CD4-positive, alpha-beta memory T cell (primary cell): ENCODE results near the gene SERPINA3. TPM values are rescaled to one million over a fixed set of nuclear protein-coding genes. Genes with fewer than 3 reads are reported as not detected.

Source experiments
- CTCF ChIA-PET: fragments of 350-600 bp; sonication (Branson Sonifier 250); formaldehyde crosslinking; loops from one replicate; lab custom pipeline; 2021; ENCODE audit warnings: inconsistent platforms; ENCODE audit not compliant: partially characterized antibody; lab: Charles Lee
- POLR2A ChIA-PET: fragments of 350-600 bp; sonication (Branson Sonifier 250); formaldehyde crosslinking; loops from one replicate; lab custom pipeline; 2021; ENCODE audit not compliant: partially characterized antibody; lab: Charles Lee
- DNase-seq, 5 donors: peaks; one replicate each; pipeline versions ENCODE4 v3.0.0 to v3.0.0-alpha.2; 2020 to 2022; ENCODE audit warnings: mixed read lengths in 1 of 5
- H3K27ac ChIP-seq: one replicate; pipeline ENCODE4 v1.7.0; 2013; ENCODE audit warnings: low read depth, low read length
- H3K27me3 ChIP-seq: 2 replicates; pipeline ENCODE4 v1.7.0; 2013; ENCODE audit warnings: mild to moderate bottlenecking, low read length, moderate library complexity; ENCODE audit not compliant: insufficient read depth
- H3K36me3 ChIP-seq: 2 replicates; pipeline ENCODE4 v1.7.0; 2013; ENCODE audit warnings: mild to moderate bottlenecking, low read length, moderate library complexity; ENCODE audit not compliant: insufficient read depth
- H3K4me1 ChIP-seq: 2 replicates; pipeline ENCODE4 v1.7.0; 2013; ENCODE audit warnings: mild to moderate bottlenecking, low read length, moderate library complexity; ENCODE audit not compliant: insufficient read depth
- H3K4me3 ChIP-seq, 2 donors: one replicate each; pipeline ENCODE4 v1.7.0; 2013; ENCODE audit warnings: low read length in 2 of 2, mild to moderate bottlenecking in 1 of 2
- H3K9me3 ChIP-seq, 2 donors: one replicate each; pipeline ENCODE4 v1.7.0; 2013; ENCODE audit warnings: low read length in 2 of 2, control low read depth in 1 of 2; ENCODE audit not compliant: control insufficient read depth in 1 of 2
- H3K27ac Mint-ChIP-seq, 7 donors: one replicate each; pipeline ENCODE4 v1.8.0; 2020 to 2021; ENCODE audit warnings: mixed read lengths in 7 of 7, mild to moderate bottlenecking in 6 of 7, inconsistent platforms in 3 of 7, moderate library complexity in 3 of 7
- H3K27me3 Mint-ChIP-seq, 2 donors: one replicate each; pipeline ENCODE4 v1.8.0; 2020 to 2021; ENCODE audit warnings: mixed read lengths in 2 of 2
- H3K36me3 Mint-ChIP-seq, 2 donors: one replicate each; pipeline ENCODE4 v1.8.0; 2020 to 2021; ENCODE audit warnings: mixed read lengths in 2 of 2, inconsistent platforms in 1 of 2, mild to moderate bottlenecking in 1 of 2
- H3K4me1 Mint-ChIP-seq, 4 donors: one replicate each; pipeline ENCODE4 v1.8.0; 2020 to 2021; ENCODE audit warnings: mixed read lengths in 4 of 4, mild to moderate bottlenecking in 1 of 4
- H3K4me3 Mint-ChIP-seq, 8 donors: one replicate each; pipeline ENCODE4 v1.8.0; 2020 to 2021; ENCODE audit warnings: mixed read lengths in 8 of 8, mild to moderate bottlenecking in 7 of 8, moderate library complexity in 6 of 8, inconsistent platforms in 3 of 8
- H3K9me3 Mint-ChIP-seq, 8 donors: one replicate each; pipeline ENCODE4 v1.8.0; 2020 to 2021; ENCODE audit warnings: mixed read lengths in 8 of 8, mild to moderate bottlenecking in 5 of 8, inconsistent platforms in 3 of 8, moderate library complexity in 1 of 8
- intact Hi-C: fragments of 100-400 bp; cut with micrococcal nuclease; formaldehyde crosslinking; loops from one replicate; pipeline ENCODE4 v1.15.1; 2023
- polyA plus RNA-seq, 2 donors: library from polyadenylated mRNA; unstranded; fragments of 300-500 nt; fragmentation: Illumina TruSeq; gene quantifications; one replicate each; pipeline ENCODE4 v1.2.3, GENCODE V29; 2021
- total RNA-seq, 2 experiments: library from RNA; stranded (reverse); gene quantifications; one replicate each; pipeline ENCODE4 v1.2.3, GENCODE V29; 2021

Gene SERPINA3
- total and polyA plus RNA-seq, 4 experiments from 2014 or later: not detected

DNA sequence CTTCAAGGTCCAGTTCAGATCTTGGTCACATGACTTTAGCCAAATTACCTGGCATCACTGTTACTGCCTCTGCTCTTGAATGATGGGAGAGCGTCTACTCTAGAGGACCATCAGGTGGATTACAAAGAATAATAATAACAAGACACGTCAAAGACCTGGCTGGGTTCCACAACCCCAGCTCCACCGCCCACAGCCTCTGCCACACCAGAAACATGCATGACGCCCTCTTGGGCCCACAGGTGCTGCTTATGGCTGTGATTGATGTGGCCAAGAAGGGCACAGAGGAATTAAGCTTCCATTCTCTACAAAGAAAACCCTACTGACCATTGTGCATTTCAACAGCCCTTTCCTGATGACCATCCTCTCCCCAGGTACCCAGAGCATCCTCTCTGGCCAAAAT lies 18.2 kb downstream of the SERPINA3 start:
- Mint-ChIP-seq H3K36me3 (no peaks in the 10 kb centered on the region), H3K4me1 (no peaks in the 10 kb centered on the region), H3K27me3 (peaks cover 5 to 9% of the 10 kb centered on the region in 2 donors), H3K4me3 (no peak overlapping the region), H3K9me3 (peaks cover 0 to 2% (median 0%) of the 10 kb centered on the region in 8 donors), H3K27ac (peak overlapping the region in 1 of 7 donors; percentile 43)
- no peaks in the 10 kb centered on the region for H3K27me3 ChIP-seq
- POLR2A ChIA-PET: no interaction called here
- no peaks in the 10 kb centered on the region for H3K9me3 ChIP-seq
- no peaks in the 10 kb centered on the region for H3K4me1 ChIP-seq
- no peaks in the 10 kb centered on the region for H3K36me3 ChIP-seq
- intact Hi-C loops: no loop called here
- no peak for DNase-seq
- no peak overlapping the region for H3K4me3 ChIP-seq
- H3K27ac ChIP-seq: no peak overlapping the region
- CTCF ChIA-PET: no interaction called here

DNA sequence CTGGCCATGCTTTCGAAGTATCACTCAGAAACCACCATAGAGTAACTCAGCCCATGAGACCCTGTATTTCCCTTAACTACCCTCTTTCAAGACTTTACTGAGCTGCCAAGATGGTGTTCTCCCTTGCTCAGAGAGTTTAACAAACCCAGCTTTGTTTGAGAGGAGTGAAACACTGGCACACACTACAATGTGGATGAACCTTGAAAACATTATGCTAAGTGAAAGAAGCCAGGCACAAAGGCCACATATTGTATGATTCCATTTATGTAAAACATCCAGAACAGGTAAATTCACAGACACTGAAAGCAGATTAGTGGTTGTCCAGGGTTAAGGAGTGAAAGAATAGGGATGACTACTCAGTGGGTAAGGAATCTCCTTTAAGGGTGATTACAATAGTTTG lies 18.9 kb downstream of the SERPINA3 start:
- H3K4me3 Mint-ChIP-seq: no peak overlapping the region
- Histone ChIP-seq H3K9me3 (no peaks in the 10 kb centered on the region), H3K27ac (no peak overlapping the region), H3K4me3 (no peak overlapping the region), H3K27me3 (no peaks in the 10 kb centered on the region), H3K36me3 (no peaks in the 10 kb centered on the region), H3K4me1 (no peaks in the 10 kb centered on the region)
- no peaks in the 10 kb centered on the region for H3K36me3 Mint-ChIP-seq
- H3K27ac Mint-ChIP-seq: no peak overlapping the region
- DNase-seq: no peak
- H3K27me3 Mint-ChIP-seq: peaks cover 5 to 9% of the 10 kb centered on the region in 2 donors
- CTCF ChIA-PET: no interaction called here
- intact Hi-C loops: no loop called here
- POLR2A ChIA-PET: no interaction called here
- peaks cover 0 to 2% (median 0%) of the 10 kb centered on the region in 8 donors for H3K9me3 Mint-ChIP-seq
- H3K4me1 Mint-ChIP-seq: no peaks in the 10 kb centered on the region

DNA sequence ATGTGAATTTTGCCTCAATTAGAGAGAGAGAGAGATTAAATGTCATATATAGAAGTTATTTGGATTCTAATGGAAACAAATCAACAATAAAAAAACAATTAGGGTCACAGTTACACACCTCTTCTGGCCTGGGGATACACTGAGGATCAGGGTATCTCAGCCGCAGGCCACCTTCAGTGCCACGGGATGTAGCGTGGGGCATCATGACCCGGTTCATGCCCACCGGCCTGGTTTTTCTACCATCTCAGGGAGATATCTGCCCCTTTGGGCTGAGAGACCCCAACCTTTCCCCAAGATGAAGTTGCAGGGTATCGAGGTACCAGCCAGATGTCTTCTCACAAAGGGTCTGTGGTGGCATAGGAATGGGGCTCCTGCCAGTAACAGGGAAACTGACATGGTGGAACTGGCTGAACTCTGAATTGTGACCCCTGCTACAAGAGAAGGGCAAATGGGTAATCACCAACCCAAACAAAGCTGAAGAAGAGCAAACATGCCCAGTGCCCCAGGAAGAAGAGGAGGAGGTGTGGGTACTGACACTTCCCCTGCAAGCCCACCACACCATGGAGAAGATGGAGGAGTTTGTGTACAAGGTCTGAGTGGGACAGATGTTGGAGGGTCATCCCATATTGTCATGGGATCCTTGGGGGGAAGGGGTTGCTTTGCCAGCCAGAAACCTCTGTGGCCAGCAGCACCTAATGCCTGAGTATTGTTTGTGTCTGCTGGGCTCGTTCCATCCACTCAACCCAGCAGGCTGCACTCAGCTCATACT lies 19.5 kb downstream of the SERPINA3 start:
- H3K27ac Mint-ChIP-seq: no peak overlapping the region
- peaks cover 5 to 9% of the 10 kb centered on the region in 2 donors for H3K27me3 Mint-ChIP-seq
- ChIA-PET POLR2A (no interaction called here), CTCF (no interaction called here)
- H3K36me3 Mint-ChIP-seq: no peaks in the 10 kb centered on the region
- H3K4me3 Mint-ChIP-seq: no peak overlapping the region
- H3K9me3 Mint-ChIP-seq: peaks cover 0 to 2% (median 0%) of the 10 kb centered on the region in 8 donors
- Histone ChIP-seq H3K27ac (no peak overlapping the region), H3K4me3 (no peak overlapping the region), H3K27me3 (no peaks in the 10 kb centered on the region), H3K4me1 (no peaks in the 10 kb centered on the region), H3K36me3 (no peaks in the 10 kb centered on the region), H3K9me3 (no peaks in the 10 kb centered on the region)
- intact Hi-C loops: no loop called here
- H3K4me1 Mint-ChIP-seq: no peaks in the 10 kb centered on the region
- no peak for DNase-seq

DNA sequence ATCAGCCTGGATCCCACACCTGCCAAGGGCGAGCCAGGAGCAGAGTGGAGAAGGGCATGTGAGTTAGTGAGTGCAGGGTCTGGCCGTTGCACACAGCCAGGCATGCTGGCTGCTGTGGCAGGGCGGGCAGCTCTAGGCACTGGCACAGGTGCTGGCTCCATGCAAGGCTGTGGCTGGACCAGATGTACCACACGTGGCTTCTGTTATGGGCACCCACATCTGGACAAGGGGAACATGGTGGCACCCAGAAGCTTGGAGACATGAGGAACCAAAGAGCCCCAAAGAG lies 20.1 kb downstream of the SERPINA3 start:
- no peaks in the 10 kb centered on the region for H3K9me3 ChIP-seq
- H3K27ac ChIP-seq: no peak overlapping the region
- no peaks in the 10 kb centered on the region for H3K4me1 Mint-ChIP-seq
- H3K27me3 Mint-ChIP-seq: peaks cover 5 to 6% of the 10 kb centered on the region in 2 donors
- ChIA-PET POLR2A (no interaction called here), CTCF (no interaction called here)
- H3K27ac Mint-ChIP-seq: no peak overlapping the region
- H3K4me3 Mint-ChIP-seq: no peak overlapping the region
- peaks cover 0 to 2% (median 0%) of the 10 kb centered on the region in 8 donors for H3K9me3 Mint-ChIP-seq
- H3K36me3 ChIP-seq: no peaks in the 10 kb centered on the region
- no peaks in the 10 kb centered on the region for H3K36me3 Mint-ChIP-seq
- no peaks in the 10 kb centered on the region for H3K27me3 ChIP-seq
- intact Hi-C loops: no loop called here
- DNase-seq: no peak
- H3K4me1 ChIP-seq: no peaks in the 10 kb centered on the region
- no peak overlapping the region for H3K4me3 ChIP-seq

DNA sequence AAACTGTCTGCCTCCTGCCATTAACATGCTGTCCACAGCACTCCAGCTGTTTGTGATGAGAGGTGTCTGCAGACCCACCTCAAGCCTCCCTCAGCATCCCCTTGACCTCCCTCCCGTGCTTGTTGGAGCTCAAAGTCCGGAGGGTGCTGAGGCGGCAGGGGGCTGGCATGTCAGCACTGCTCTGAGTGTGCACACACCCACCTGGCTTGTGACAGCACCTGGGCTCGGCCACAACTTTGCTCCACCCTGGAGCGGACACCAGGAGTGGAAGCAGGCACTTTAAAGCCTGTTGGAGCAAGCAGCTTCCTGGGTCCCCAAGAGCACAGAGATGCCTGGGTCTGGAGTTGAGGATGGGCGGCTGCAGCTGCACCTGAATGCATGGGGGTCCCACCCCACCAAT lies 20.9 kb downstream of the SERPINA3 start:
- CTCF ChIA-PET: no interaction called here
- Mint-ChIP-seq H3K4me3 (no peak overlapping the region), H3K27me3 (peaks cover 3 to 7% of the 10 kb centered on the region in 2 donors), H3K9me3 (peaks cover 0 to 2% (median 0%) of the 10 kb centered on the region in 8 donors), H3K4me1 (no peaks in the 10 kb centered on the region), H3K27ac (no peak overlapping the region), H3K36me3 (no peaks in the 10 kb centered on the region)
- Histone ChIP-seq H3K27ac (no peak overlapping the region), H3K4me3 (no peak overlapping the region), H3K4me1 (no peaks in the 10 kb centered on the region), H3K36me3 (no peaks in the 10 kb centered on the region), H3K27me3 (no peaks in the 10 kb centered on the region), H3K9me3 (no peaks in the 10 kb centered on the region)
- POLR2A ChIA-PET: no interaction called here
- intact Hi-C loops: no loop called here
- no peak for DNase-seq

DNA sequence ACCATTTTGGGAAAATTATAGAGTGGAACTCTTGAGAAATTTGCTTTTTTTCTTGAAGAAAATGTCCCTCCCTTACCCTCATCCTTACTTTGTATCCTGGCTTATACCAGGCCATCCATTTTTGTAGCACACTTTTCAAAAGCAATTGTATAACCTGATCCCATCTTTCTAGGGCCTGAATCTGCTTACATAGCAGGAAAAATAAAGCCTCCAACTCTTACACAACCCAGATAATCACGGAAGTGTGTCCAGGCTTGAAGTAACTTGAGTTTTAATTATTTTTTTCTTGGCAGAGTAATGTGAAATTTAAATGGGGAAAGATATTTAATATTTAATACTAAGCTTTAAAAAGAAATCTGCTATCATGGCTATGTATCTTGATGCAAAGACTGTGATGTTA lies 23.0 kb downstream of the SERPINA3 start:
- Histone ChIP-seq H3K36me3 (no peaks in the 10 kb centered on the region), H3K9me3 (no peaks in the 10 kb centered on the region), H3K4me3 (no peak overlapping the region), H3K27me3 (no peaks in the 10 kb centered on the region), H3K27ac (no peak overlapping the region), H3K4me1 (no peaks in the 10 kb centered on the region)
- ChIA-PET POLR2A (no interaction called here), CTCF (no interaction called here)
- Mint-ChIP-seq H3K36me3 (no peaks in the 10 kb centered on the region), H3K4me1 (no peaks in the 10 kb centered on the region), H3K27me3 (peaks cover 6 to 7% of the 10 kb centered on the region in 2 donors), H3K27ac (no peak overlapping the region), H3K9me3 (peaks cover 0 to 2% (median 0%) of the 10 kb centered on the region in 8 donors), H3K4me3 (no peak overlapping the region)
- DNase-seq: no peak
- intact Hi-C loops: no loop called here

DNA sequence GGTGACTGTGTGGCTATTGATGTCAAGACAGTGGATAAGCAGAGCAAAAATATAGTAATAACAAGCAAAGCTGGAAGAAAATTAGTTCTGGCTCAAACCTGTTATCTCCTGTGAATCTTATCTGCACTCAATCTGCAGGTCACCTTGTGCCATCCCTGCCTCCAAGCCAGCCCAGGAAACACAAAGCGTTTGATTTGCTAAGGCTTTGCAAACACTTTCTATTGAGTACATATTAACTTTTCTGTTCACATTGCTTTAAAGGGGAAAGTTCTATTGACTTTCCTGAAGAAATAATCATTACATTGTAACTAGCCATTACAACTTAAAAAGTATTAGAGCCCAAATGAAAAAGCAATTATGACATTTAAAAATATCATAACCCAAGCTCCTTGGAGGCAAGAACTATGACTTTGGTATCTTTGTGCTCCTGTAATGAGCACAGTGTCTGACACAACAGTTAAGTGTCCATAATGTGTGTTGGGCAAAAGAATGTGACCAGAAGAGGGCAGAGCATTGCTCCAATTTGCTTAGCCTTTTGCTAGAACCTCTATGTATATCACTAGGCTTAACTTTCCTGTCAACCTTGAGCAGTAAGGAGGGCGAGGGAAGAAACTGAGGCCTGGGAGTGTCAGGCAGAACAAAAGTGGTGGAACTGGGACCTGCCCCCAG lies 24.7 kb downstream of the SERPINA3 start:
- H3K27ac Mint-ChIP-seq: no peak overlapping the region
- H3K4me3 Mint-ChIP-seq: no peak overlapping the region
- Histone ChIP-seq H3K27ac (no peak overlapping the region), H3K9me3 (no peaks in the 10 kb centered on the region), H3K4me3 (no peak overlapping the region), H3K4me1 (no peaks in the 10 kb centered on the region), H3K36me3 (no peaks in the 10 kb centered on the region), H3K27me3 (no peaks in the 10 kb centered on the region)
- H3K27me3 Mint-ChIP-seq: peaks cover 5 to 6% of the 10 kb centered on the region in 2 donors
- intact Hi-C loops: no loop called here
- DNase-seq: no peak
- H3K36me3 Mint-ChIP-seq: no peaks in the 10 kb centered on the region
- POLR2A ChIA-PET: no interaction called here
- CTCF ChIA-PET: no interaction called here
- H3K9me3 Mint-ChIP-seq: no peaks in the 10 kb centered on the region
- no peaks in the 10 kb centered on the region for H3K4me1 Mint-ChIP-seq
